Measurements from ENCODE around the gene JDP2.

JDP2 gene

GRCh38 chr14:75514673-75515628, 87.1 kb downstream of the JDP2 start:
- DNase-seq (ENCODE audit: low read depth) = no peak

DNA sequence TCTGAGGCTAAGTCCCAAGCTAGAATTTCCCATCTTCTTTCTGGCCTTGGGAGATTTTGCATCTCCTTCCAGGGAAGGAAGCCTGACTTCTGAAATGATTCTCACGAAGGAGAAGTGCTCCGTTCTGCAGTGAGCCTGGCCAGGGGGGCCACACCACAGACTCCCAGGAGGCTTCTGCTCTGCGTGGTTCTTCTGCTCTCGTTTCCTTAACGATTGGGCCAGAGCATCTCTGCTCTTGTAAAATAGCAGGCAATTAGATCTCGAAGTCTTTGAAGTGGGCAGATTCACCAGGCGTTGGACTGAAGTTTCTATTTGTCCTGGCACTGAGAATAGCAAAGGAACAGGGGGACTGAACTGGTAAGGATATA, 87.8 kb downstream of the JDP2 start:
- no peak for DNase-seq (ENCODE audit: low read depth)

DNA sequence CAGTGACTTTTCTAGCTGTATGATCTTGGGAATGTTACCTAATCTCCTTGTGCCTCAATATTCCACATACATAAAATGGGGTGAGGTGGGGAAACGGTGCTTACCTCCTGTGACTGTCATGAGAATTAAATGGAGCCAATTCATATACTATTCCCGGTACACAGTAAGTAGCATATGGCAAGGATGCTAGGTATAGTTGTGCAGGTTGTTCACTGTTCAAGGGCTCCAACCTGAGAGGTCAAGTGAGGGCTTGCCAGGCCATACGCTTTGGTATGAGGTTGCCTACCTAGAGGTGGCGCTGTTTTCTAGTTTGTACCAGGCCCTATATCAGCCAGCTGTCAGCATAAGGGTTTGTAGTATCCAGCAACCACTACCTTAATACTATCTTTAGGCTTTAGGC, 90.8 kb downstream of the JDP2 start:
- no peak for DNase-seq (ENCODE audit: low read depth)

DNA sequence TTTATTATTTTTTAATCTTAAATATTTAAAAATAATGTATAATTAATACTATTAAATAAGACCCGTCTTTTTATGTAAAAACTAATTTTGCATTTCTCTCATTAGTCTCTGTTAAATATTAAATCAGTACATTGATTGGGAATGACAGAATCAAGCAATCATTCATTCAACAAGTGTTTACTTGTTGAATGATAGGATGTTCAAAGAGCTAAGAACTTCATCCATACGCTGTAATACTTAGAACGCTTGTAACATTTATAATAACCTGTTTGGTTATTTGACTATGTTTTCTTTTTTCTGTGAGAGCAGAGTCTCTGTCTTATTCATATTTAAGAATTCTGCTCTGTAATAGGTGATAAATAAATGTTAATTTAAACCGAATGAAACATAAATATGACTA, 91.6 kb downstream of the JDP2 start:
- no peak for DNase-seq (ENCODE audit: low read depth)

GRCh38 chr14:75519826-75520728, 92.3 kb downstream of the JDP2 start:
- no peak for DNase-seq (ENCODE audit: low read depth)

GRCh38 chr14:75520852-75521251, 93.0 kb downstream of the JDP2 start:
- DNase-seq (ENCODE audit: low read depth) = no peak

- no peak for DNase-seq (ENCODE audit: low read depth)
Measured at GRCh38 chr14:75521415-75522199, 93.8 kb downstream of the JDP2 start.

GRCh38 chr14:75522224-75522982, 94.6 kb downstream of the JDP2 start, which contains the start of gene BATF:
BATF (plus strand) TSS chr14:75522469; CDS start chr14:75522683, 214 bp downstream.
- peak; percentile 49 for DNase-seq (ENCODE audit: low read depth)

- DNase-seq (ENCODE audit: low read depth) = no peak
Measured at GRCh38 chr14:75522983-75523318, 95.1 kb downstream of the JDP2 start.

Measured in stimulated activated CD8-positive, alpha-beta memory T cell treated with anti-CD3 and anti-CD28 coated beads, Interleukin-7, amount 100 ng/mL, for 24 hours (primary cell).